KG1 (cell line): ENCODE measurements around the gene GLCCI1.
"Not testable (repeated sequence)": the region's sequence is repeated elsewhere in the genome, so short reads cannot be mapped to it uniquely, and the experiment has no call there.

Source experiments
- DNase-seq: peaks from one replicate; lab custom pipeline; 2025; lab: John Stamatoyannopoulos, UW

Gene GLCCI1

GRCh38 chr7:7989616-7990440 is 21.2 kb downstream of the GLCCI1 start:
- DNase-seq: no peak

GRCh38 chr7:7990441-7990761 is 21.8 kb downstream of the GLCCI1 start:
- DNase-seq: no peak

GRCh38 chr7:7992506-7992905 is 23.9 kb downstream of the GLCCI1 start:
- DNase-seq: no peak

- DNase-seq: not testable (repeated sequence)
These were observed 26.8 kb downstream of the GLCCI1 start for GRCh38 chr7:7995348-7995747.

GRCh38 chr7:7996568-7996967 is 28.0 kb downstream of the GLCCI1 start:
- DNase-seq: no peak

GRCh38 chr7:8000315-8000941 is 31.8 kb downstream of the GLCCI1 start:
- DNase-seq: no peak

GRCh38 chr7:8003077-8003476 is 34.5 kb downstream of the GLCCI1 start:
- DNase-seq: no peak

GRCh38 chr7:8005279-8005678 is 36.7 kb downstream of the GLCCI1 start:
- DNase-seq: no peak

GRCh38 chr7:8014399-8014798 is 45.8 kb downstream of the GLCCI1 start:
- no peak for DNase-seq

- DNase-seq: no peak
These were observed 46.6 kb downstream of the GLCCI1 start for GRCh38 chr7:8015100-8015745.

GRCh38 chr7:8015746-8016120 is 47.1 kb downstream of the GLCCI1 start:
- no peak for DNase-seq

- no peak for DNase-seq
These were observed 48.8 kb downstream of the GLCCI1 start for GRCh38 chr7:8017423-8017822.

GRCh38 chr7:8018961-8019360 is 50.4 kb downstream of the GLCCI1 start:
- DNase-seq: no peak

GRCh38 chr7:8022628-8023027 is 54.0 kb downstream of the GLCCI1 start:
- DNase-seq: no peak

GRCh38 chr7:8035192-8035591 is 66.6 kb downstream of the GLCCI1 start:
- no peak for DNase-seq

- no peak for DNase-seq
These were observed 67.3 kb downstream of the GLCCI1 start for GRCh38 chr7:8035647-8036518.

- no peak for DNase-seq
These were observed 68.6 kb downstream of the GLCCI1 start for GRCh38 chr7:8037151-8037550.

GRCh38 chr7:8040768-8041369 is 72.3 kb downstream of the GLCCI1 start:
- DNase-seq: no peak

- DNase-seq: no peak
These were observed 74.4 kb downstream of the GLCCI1 start for GRCh38 chr7:8042796-8043535.

GRCh38 chr7:8044761-8045430 is 76.3 kb downstream of the GLCCI1 start:
- no peak for DNase-seq

GRCh38 chr7:8048067-8048466 is 79.5 kb downstream of the GLCCI1 start:
- DNase-seq: not testable (repeated sequence)
